NCI-H748 treated with DMSO at 0.1 percent for 48 hours (cell line): Measurements from ENCODE around the gene LEP.

Experiments
- DNase-seq: peaks from one replicate; lab custom pipeline; 2025; lab: John Stamatoyannopoulos, UW

LEP gene

DNA sequence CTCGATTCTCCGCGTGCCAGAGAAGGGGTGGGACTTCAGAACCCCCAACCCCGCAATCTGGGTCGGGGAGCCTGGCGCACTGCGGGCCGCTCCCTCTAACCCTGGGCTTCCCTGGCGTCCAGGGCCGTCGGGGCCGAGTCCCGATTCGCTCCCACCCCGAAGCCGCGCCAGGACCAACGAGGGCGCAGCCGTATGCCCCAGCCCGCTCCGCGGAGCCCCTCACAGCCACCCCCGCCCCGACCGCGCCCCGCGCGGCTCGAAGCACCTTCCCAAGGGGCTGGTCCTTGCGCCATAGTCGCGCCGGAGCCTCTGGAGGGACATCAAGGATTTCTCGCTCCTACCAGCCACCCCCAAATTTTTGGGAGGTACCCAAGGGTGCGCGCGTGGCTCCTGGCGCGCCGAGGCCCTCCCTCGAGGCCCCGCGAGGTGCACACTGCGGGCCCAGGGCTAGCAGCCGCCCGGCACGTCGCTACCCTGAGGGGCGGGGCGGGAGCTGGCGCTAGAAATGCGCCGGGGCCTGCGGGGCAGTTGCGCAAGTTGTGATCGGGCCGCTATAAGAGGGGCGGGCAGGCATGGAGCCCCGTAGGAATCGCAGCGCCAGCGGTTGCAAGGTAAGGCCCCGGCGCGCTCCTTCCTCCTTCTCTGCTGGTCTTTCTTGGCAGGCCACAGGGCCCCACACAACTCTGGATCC, at the start of gene LEP:
LEP (plus strand) TSS at position 583 of the 691 bp plus-strand sequence. CDS start 10,741 bp downstream, outside the sequence.
- DNase-seq = no peak

DNA sequence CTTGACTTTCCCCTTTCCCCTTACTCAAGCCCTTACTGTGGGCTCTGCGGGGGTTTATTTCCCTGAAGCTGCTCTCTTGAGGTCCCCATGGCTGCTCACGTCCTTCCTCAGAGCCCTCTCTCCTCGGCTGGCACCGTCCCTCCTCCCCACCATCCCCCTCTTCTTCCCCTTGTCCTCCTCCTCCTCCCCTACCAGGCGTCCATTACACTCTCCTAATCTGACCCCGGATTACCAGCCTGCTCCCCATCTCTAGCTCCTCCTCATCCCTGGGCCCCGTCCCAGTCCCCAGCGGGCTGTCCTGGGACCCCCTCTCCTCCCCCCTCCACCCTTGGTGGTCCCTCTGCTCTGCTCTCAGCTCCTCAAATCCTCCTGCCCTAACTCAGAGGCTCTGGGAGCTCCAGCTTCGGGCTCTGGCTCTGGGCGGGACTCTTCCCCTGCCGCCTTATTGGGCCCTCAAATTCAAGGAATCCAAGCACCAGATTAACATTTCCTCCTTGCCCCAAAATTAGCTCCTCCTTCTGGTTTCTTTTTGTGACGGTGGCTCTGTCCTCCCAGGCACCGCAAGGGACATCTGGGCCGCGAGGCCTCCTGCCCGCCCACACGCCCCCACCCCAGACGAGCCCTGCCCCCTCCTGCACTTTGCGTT, 48.5 kb upstream of the LEP start:
- DNase-seq = no peak

DNA sequence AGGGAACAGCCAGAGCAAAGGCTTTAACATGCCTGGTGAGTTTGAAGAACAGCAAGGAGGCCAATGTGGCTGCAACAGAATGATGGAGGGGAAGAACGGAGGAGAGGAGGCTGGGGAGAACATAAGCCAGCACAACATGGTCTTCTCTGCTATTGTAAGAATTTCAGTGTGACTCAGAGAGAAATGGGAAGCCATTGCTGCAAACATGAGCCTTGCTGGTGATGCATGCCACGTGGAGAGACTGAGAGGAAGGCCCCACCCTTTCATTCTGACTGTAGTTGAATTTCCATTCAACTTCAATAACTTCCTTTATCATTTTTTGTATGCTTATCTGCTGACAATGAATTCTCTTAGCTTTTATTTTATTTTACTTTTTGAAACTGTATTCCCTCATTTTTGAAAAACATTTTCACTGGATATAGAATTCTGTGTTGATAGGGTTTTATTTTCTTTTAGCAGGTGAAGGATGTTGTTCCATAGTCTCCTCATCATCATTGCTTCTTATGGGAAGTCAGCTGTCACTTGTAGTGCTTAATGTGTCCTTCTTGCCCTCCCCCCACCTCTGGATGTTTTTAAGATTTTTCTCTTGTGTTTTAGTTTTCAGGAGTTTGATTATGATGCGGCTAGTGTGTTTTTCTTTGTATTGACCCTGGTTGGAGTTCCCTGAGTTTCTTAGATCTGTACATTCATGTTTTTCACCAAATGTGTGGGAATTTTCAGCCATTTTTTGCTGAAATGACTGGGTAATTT, 46.4 kb upstream of the LEP start:
- no peak for DNase-seq

DNA sequence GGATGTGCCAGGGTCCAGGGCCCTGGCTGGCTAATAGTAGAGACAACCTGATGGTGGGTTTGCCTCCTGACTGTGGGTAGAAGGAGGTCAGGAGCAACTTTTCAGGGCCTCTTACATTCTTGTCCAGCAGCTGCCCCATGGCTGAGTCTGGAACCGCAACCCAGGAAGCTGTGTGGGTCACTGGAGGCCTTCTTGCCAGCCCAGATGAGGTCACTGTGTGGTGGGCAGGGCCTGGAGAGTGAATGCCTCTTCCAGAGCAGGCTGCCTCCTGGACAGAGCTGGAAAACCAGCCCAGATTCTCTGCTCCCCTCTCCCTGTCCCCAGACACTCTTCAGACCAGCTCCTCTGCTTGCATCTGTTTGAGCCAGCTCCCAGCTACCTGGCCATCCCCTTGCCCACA, 43.5 kb upstream of the LEP start:
- no peak for DNase-seq

DNA sequence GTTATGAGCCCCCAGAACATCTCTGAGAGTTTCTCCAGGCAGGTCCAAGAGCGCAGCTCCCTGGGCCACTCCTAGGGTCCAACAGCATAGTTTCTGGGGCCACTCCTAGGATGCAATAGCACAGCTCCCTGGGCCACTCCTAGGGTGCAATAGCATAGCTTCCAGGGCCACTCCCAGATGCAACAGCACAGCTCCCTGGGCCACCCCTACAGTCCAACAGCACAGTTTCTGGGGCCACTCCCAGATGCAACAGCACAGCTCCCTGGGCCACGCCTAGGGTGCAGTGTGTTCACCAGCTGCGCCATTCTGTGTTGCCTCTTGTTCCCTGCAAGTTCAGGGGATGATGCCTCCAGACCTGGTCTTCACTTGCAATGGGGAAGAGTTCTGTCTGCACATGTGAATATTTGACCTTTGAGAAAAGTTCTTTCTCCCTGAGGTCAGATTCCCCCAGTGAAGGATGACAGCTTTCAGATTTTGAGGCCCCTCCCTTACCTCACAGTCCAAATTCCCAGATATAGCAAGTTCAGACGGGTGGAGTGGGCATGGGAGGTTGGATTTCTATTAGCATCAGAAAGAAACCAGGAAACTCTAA, 43.0 kb upstream of the LEP start:
- no peak for DNase-seq

DNA sequence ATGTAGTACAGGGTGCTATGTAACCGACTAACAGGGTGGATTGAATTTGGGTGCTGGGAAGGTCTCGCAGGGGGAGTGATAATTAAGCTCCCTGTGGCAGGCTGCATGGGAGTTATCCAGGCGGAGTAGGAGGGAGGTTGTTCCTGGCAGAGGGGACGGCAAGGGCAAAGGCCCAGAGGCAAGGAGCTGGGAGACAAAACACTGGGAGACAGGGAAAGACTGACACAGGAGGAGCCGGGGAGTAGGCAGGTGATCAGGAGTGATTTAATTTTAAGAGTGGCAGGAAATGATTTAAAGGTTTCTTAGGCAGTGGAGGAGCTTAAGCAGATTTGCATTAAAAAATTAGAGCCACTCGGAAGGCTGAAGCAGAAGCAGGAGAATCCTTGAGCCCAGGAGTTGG, 40.7 kb upstream of the LEP start:
- DNase-seq = no peak

DNA sequence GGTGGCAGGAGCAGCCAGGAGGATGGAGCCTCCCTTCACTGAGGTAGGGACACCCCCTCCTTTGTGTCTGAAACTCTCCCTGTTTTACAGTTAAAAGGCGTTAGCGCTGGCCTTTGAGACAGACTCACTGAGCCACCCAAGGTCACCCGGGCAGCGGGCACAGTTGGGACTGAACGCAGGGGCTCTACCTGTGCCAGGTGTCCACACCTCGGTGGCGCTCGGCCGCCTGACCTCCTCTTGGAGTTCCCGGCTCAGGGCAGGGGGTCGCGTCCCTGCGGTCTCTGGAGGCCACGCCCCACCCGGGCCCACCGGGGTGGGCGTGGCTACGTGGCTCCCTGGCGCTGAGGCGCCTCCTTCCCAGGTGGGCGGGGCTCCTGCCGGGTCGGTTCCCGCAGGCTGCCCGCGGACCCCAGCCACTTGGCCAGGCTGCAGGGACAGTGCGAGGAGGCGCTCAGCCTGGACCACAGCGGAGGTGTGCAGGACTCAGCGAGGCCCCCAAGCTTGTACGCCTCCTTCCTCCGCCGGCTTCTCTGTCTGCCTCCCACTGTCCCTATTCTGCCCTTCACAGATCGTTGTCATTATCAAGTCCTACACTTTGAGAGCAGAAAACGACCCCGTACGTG, 39.9 kb upstream of the LEP start:
- DNase-seq = no peak

DNA sequence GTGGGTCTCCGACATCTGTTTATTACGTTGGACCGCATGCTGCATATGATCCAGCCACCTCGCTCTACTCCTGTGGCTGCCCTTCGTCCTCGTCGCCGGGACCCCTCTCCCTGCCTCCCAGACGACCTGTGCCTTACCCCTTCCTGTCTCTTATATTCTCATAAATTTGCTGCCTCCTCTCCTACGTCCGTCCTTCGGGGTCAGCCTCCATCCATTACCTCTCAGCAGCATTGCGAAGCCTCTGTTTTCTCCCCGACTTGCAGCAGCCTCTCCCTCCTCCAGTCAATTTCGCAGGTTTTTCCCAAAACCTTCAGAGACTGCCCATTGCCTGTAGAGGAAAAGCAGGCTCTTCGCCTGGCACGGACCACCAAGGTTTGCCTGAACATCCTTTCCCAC, 39.4 kb upstream of the LEP start:
- no peak for DNase-seq

DNA sequence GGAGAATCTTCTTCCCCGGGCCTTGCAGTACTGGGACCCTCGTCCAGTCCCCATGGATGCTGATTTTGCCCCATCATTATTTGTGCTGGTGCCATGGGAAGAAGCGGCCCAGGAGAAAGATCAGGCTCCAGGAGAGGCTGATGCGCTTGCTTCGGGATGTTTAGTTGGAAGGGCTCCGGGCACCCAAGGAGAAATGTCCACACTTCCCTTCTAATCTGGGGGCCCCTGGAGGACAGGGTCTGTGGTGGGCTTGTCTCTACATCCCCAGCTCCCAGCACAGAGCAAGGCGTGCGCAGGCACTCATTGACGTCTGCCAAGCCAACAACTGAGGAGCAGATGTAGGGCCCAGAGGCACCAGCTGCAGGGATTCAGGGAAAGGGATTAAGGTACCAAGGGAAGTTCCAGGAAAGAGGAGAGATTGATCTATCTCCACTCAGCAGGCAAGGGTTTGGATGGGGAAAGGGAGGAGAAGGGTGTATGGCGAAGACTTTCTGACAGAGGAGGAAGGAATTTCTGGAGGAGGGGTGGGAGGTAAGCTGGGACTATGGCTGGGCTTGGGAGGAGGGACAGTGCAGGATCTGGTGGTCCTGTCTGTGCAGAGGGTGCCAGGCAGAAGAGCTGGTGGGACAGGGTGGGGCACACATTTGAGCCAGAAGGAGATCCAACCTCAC, 38.7 kb upstream of the LEP start:
- DNase-seq = no peak

DNA sequence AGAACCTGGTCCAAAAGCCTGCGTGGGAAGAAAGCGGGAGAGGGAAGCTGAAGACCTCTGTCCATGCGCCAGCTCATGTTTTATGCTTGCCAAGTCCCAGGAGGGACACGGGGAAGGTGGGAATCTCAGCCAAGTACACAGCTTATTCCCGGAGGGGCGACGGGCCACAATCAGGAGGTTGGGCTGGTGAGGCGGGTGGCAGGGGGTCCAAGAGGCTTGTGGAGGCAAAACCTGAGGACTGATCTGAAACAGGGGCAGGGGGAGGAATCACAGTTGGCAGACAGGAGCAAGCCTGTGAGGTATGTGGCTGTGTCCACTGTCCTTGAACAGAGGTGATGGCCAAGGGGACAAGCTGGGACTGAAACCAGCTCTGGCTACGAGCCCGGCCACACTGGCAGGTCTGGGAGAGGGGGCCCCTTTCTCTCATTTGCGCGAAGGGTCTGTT, 38.0 kb upstream of the LEP start:
- DNase-seq = no peak

DNA sequence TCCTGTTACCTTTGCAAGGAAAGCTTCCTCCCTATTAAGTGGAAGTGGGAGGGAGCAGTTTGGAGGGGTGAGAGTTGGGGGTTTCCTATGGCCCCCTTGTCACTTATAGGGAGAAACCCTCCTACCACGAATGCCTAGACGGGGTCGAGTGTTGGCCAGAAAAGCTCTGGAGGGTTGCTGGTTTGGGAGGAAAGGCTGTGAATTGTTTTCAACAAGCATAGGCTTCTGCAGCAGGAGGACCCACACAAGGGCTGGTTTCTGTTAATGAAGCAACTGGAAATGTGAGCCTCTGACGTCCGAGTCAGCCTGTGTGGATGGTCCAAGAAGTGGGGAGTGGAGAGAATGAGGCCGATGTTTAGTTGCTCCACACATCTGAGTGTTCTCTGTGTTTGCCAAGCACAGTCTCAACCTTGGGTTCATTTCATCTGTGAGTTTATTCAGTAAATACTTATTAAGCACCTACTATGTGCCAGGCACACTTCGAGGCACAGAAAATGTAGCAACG, 37.3 kb upstream of the LEP start:
- DNase-seq = no peak

DNA sequence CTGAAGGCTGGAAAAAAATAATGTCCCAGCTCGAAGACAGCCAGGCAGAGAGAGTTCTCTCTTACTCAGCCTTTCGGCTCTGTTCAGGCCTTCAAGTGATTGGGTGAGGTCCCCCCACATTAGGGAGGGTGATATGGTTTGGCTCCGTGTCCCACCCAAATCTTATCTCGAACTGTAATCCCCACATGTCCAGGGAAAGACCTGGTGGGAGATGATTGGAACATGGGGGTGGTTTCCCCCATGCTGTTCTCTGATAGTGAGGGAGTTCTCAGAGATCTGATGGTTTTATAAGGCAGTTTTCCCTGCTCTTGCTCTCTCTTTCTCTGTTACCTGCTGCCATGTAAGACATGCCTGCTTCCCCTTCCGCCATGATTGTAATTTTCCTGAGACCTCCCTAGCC, 36.6 kb upstream of the LEP start:
- no peak for DNase-seq

DNA sequence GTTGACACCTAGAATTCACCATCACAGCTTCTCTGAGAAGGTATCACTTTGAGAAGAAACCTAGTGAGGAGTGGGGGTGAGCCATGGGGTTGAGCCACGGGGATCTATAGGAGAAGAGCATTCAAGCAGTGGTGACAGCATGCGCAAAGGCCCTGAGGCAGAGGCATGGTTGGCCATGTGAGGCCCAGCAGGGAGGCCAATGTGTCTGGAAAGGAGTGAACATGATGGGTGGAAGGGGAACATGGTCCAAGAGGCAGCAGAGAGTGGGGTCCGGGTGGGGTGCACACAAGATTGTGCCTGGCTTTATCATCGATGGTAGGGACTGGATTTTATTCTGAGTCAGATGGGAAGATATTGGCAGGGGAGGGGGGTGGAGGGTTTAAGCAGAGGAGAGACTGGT, 36.0 kb upstream of the LEP start:
- no peak for DNase-seq

DNA sequence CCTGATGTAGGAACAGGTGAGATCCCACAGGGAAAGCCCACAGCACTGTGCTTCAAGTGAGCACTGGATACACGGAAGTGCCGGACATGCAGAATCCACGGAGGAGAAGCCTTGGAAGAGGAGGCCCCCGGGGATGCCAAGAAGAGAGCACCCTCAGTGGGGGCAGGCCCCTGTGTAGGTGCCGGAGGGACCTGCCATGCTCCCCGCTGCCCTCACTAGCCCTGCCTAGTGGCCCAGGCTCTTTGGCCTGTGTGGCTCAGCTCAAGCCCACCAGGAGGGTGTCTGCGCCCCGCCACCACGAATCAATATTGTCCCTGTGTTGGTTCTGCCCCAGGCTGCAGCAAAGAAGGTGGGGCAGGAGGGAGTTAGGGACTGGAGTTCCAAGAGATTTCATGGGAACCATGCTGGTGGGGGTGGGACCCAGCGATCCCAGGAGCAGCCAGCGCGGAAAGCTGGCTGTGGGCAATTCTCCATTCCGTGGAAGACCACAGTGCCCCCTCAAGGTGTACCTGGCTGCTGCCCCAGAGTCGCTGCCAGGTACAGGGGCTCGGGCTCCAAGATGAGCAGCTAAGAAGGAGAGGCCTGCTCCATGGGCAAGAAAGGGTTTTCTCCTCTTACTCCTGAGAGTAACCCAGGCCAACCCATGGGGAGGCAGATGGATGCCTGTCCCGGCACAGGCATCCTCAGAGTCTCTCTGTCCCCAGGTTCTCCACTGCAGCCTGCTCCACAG, 34.9 kb upstream of the LEP start:
- no peak for DNase-seq

DNA sequence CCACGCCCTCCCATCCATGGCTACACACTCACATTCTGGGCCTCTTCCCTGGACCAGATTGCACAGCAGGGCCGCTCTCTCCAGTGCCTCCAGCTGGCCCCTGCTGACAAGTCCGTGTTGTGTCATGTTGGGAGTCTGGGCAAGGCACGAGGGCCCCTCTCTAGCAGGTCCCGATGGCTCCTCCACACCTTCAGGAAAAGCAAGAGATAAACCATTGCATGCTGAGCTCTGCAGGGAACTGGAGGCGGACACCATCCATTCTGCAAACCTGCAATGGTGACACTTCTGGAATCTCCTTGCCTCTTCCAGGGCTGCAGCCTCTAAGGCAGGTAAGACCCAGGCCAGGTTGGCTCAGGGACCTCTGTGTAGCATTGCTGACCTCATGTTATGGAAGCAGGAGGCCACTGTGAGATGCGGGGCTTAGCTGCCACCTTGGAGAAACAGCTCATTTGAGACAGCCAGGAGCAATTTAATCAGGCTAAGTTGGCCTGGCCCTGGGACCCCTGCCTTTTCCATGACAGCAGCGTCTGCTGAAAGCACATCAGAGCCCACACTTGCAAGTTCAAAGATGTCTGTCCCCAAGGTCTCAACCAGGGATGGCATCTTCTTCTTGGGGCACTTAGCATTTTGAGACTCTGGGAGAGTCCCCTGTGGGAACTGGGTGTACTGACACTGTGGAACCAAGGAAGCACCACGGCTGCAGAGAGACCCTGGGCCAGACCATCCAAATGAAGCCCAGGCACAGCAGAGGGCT, 34.2 kb upstream of the LEP start:
- DNase-seq = no peak

DNA sequence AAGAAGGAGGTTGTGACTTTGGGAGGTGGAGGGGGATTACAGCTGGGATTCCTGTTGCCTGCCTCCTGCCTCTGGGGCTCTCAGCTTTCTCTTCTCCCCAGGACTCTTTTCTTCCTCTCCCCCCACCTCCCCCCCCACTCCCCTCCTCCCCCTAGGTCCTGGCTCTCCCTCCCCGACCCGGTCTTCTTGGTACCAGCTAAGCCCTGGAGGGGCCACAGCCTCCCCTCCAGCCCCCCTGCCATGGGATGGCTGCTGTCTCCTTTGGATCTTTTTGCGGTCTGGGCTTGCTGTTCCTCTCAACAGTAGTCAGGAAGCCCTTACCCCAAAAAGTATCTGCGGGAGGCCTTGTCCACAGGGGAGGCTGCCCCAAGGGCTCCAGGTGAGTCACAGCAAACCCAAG, 33.5 kb upstream of the LEP start:
- no peak for DNase-seq

DNA sequence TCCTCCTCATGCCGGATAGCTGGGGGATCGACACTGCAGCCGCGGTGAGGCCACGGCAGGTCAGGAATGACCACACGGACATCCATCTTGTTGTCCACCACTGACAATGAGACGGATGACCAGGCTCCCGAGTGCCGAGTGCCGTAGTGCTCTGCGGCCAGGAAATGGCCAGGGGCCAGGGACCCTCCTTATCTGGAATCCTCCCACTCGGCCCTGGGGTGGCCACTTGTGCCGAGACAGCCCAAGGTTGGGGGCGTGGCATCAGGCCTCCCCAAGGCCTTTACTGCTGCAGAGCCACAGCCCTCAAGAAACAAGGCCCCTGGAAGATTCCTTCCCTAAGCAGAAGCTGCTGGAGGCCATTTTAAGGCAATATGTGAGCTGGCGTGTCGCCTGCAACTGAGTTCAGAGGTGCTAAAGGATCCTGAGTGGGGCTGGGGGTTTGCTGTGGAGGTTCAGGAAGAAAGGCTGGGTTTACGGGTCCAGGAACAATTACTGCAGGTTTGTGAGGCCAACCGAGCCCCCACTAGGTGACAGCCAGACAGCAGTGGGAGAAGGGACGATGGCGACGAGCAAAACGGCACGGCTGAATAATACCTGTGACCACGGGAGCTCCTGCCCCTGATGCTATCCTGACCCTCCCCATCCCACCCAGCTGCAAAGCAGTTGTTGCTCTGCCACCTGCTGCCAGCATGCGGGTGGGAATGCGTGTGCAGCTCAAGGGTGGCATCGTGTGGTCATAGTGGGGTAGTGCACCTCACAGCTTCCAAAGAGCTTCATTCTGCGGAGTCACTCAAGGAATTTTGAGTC, 31.6 kb upstream of the LEP start:
- DNase-seq = peak; percentile 64

DNA sequence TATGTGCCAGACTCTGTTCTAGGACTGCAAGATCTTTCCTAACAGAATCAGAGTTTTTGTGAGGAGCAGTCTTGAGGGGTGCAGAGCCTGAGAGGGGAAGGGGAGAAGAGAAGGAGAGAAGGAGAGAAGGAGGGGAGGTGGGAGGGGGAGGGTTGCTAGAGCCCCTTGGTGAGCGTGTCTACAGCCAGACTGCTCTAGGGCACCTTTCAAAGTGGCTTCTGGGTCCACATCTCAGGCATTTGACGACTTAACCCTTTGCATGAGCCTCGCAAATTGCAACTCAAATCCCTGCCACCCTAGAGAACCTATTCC, 31.1 kb upstream of the LEP start:
- DNase-seq = no peak
